MM.1S (cell line): ENCODE data around the gene RBMS3.

Experiments used
- EZH2 ChIP-seq: fragments of 300-600 bp; sonication (generic); optimal IDR thresholded peaks from 2 replicates; pipeline ENCODE3; 2017; ENCODE audit warnings: low read depth, mild to moderate bottlenecking, antibody characterized with exemption, low read length, mixed read lengths
- EZH2phosphoT487 ChIP-seq: fragments of 300-600 bp; sonication (generic); IDR thresholded peaks from 2 replicates; pipeline ENCODE4 v1.6.1; 2018; ENCODE audit warnings: antibody characterized with exemption, low read length
- TF ChIP-seq, protein P1 (sequence below): fragments of 300-600 bp; sonication (generic); IDR thresholded peaks from 2 replicates; pipeline ENCODE4 v1.5.1; 2016; ENCODE audit warnings: antibody characterized with exemption, low read length, mixed read lengths

DNA sequence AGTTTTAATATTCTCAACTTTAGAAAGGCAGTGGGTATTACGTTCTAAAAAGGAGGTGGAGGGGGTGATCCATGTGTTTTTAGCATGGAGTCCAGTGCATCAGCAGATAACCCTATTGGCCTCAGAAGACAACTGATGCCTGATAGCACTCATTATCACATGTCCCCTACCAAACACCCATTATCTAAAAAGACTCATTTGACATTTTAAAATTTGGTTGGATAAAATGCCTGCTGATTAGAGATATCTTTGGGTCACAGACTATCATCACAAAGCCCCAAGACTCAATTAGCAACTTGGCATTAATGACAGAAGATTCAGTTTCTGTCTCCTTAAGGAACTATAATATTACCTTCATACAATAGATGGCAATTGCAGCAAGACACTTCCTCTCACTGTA, 589.3 kb downstream of the RBMS3 start:
- TF ChIP-seq EZH2 (no peak), EZH2phosphoT487 (no peak)
- TF ChIP-seq, protein P1, sequence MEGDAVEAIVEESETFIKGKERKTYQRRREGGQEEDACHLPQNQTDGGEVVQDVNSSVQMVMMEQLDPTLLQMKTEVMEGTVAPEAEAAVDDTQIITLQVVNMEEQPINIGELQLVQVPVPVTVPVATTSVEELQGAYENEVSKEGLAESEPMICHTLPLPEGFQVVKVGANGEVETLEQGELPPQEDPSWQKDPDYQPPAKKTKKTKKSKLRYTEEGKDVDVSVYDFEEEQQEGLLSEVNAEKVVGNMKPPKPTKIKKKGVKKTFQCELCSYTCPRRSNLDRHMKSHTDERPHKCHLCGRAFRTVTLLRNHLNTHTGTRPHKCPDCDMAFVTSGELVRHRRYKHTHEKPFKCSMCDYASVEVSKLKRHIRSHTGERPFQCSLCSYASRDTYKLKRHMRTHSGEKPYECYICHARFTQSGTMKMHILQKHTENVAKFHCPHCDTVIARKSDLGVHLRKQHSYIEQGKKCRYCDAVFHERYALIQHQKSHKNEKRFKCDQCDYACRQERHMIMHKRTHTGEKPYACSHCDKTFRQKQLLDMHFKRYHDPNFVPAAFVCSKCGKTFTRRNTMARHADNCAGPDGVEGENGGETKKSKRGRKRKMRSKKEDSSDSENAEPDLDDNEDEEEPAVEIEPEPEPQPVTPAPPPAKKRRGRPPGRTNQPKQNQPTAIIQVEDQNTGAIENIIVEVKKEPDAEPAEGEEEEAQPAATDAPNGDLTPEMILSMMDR = no peak
